Stimulated activated CD4-positive, alpha-beta T cell treated with anti-CD3 and anti-CD28 coated beads, Interleukin-15, amount 100 ng/mL, for 1 hour (primary cell): ENCODE measurements around the gene AJM1.
"Not testable (repeated sequence)": the region's sequence is repeated elsewhere in the genome, so short reads cannot be mapped to it uniquely, and the experiment has no call there.

ENCODE experiments used
- DNase-seq, 2 donors: peaks; one replicate each; pipeline ENCODE4 v3.0.0-alpha.2; 2020; ENCODE audit warnings: low read depth in 1 of 2, low spot score in 1 of 2

The AJM1 gene

GRCh38 chr9:136867480-136867879 lies 25.2 kb downstream of the AJM1 start:
- DNase-seq: no peak

DNA sequence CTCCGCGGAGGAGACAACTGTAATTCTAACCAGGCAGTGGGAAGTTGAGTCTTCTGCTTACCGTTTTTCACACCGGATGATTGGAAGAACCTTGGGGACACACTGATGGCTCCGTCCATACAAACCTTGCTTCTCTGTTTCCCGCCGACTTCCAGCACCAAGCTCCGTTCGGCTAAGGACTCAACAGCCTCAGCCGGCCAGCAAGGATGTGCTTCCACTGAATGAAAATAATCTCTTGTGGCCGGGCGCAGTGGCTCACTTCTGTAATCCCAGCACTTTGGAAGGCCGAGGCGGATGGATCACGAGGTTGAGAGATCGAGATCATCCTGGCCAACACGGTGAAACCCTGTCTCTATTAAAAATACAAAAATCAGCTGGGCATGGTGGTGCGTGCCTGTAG lies 25.6 kb downstream of the AJM1 start:
- no peak for DNase-seq

DNA sequence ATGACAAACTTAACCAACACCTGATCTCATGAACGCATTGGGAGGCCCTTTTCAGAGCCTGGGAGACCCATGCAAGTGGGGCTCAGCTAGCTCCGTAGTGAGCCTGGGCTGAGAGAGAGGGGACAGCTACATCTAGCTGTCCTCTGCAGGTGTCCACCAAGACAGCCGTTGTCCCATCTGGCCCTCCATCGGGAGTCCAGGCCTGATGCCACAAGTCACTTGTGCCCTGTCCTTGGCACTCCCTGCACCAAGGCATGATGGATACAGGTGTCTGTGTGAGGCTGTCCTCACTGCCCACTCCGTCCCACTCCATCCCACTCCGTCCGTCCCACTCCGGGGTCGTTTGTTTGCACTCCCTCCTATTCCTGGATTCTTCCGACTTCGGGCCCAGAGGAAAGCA lies 26.4 kb downstream of the AJM1 start:
- no peak for DNase-seq

- DNase-seq: not testable (repeated sequence)
Measured at GRCh38 chr9:136869611-136870010, 27.3 kb downstream of the AJM1 start.

DNA sequence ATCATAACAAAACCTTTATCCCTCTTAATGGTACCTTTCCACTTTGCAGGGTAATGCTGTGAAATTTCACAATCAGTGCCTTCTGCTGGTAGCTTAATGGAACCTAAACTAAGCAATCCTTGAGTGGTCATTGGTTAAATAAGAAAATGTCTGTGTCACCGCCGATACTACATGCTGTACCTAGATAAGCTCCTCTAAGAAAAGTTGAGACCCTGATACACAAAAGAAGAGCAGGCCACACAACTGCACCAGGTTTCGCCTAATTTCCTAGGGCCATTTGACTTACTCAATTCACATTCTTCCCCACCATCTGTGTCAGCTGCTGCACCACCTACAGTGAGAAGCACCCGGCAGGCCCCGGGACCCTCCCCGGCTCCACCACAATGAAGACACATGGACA lies 32.9 kb downstream of the AJM1 start:
- DNase-seq: no peak

DNA sequence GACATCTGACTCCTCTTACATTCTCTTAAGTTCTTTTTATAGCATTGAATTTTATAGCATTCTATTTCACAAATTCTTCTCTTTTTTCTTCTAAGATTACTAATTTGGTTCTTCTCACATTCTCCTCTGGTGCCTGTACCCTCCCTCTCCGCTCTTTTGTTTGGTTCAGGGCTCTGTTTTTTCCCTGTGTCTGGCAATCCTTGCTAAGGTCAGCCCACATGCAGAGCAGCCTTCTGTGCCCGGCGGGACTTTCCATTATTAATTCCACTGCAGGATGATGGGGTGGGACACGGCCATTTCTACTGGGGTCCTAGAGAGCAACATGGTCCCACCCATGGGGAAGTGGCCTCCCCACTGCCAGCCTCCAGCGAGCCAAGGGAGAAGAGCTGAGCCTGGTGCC lies 34.2 kb downstream of the AJM1 start:
- DNase-seq: no peak

- no peak for DNase-seq
Measured at GRCh38 chr9:136880651-136881050, 38.4 kb downstream of the AJM1 start.

DNA sequence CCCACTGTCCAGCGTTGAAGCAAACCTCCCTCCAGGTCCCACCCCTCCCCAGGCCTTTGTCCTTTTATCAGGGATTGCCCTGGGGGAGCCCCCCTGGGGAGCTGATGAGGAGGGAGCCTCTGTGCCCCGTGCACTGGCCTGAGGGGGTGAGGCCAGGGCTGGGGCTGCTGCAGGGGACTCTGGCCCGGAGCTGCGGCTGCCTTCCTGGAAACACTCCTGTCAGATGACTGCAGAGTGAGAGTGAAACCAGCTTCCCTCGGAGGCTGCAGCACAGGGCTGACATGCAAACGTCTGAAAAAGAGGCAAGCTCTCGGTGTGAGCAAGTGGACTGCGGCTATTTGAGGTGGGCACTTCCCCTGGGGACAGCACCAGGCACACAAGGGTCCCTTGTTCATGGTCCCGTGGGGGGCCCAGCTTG lies 39.4 kb downstream of the AJM1 start:
- DNase-seq: peak in 1 of 2 donors; percentile 32

DNA sequence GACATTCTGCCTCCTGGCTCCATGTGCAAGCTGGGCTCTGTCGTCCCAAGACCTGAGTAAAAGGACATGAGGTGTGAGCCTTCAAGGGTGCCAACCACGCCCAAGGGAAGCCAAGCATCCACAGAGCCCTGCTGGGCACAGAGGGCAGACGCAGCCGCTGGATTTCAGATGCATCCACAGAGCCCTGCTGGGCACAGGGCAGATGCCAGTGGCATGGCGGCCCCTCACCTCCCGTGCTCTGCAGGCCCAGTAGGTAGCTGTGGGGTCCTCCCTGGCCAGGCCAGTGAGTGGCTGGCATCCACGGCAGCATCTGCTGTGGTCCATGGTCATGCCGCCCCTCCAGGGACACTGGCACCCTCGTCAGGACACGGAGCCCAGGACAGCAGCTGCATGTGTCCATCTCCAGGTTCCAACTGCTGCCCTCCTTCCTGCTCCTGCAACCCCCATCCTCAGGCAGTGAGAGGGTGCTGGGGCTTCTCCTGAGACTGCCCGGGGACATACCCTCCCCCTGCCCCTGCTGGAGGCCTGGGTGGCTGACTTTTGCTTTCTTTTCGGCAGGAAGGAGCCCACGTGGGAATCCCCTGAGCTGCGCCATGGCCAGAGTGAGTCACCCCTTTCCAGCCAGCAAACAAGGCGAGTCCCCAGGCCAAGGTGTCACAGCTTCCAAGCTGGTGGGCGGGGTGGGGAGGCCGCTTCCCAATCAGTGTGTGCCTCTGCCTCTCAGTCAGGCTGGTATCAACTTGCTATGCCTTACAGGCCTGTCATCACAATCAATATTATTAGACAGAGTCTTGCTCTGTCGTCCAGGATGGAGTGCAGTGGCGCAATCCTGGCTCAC lies 40.0 kb downstream of the AJM1 start:
- peak; percentile 82 to 87 for DNase-seq

DNA sequence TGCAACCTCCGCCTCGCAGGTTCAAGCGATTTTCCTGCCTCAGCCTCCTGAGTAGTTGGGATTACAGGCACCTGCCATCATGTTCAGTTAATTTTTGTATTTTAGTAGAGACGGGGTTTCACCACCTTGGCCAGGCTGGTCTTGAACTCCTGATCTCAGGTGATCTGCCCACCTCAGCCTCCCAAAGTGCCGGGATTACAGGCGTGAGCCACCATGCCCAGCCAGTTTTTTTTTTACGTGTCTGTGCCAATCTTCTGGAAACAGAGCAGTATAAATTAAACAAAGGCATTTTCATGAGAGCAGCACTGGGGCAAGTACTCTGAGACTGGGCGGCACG lies 40.6 kb downstream of the AJM1 start:
- not testable (repeated sequence) for DNase-seq

DNA sequence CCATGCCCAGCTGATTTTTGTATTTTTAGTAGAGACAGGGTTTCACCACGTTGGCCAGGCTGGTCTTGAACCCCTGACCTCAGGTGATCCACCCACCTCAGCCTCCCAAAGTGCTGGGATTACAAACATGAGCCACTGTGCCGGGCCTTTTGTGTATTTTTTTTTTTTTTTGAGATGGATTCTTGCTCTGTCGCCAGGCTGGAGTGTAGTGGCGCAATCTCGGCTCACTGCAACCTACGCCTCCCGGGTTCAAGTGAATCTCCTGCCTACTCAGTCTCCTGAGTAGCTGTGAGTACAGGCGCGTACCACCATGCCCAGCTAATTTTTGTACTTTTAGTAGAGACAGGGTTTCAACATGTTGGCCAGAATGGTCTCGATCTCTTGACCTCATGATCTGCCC lies 41.4 kb downstream of the AJM1 start:
- not testable (repeated sequence) for DNase-seq

- DNase-seq: peak; percentile 94 to 97
Measured at GRCh38 chr9:136885950-136886578, 43.8 kb downstream of the AJM1 start, which contains the start of gene TRAF2. TRAF2 (plus strand) TSS chr9:136886516; CDS start chr9:136898741, 12,225 bp downstream.

- DNase-seq: no peak
Measured at GRCh38 chr9:136886610-136887597, 44.6 kb downstream of the AJM1 start.

DNA sequence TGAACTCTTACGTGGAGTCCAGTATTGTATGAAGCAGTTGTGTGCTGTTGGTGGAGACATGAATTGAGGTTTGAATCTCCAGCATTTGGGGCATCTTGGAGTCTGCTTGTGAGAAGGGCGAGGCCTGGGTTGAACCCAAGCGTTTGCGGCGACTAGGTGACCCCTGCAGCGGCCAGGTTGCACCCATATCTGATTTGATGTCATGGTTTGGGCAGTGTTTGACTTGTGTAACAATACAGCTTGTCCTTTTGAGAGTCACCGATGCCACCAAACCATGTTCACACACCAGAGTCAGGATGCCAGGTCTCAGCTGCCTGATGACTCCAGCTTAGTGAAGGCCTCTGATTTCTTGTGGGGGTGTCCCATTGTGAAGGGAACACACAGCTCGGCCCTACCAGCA lies 46.2 kb downstream of the AJM1 start:
- DNase-seq: no peak

DNA sequence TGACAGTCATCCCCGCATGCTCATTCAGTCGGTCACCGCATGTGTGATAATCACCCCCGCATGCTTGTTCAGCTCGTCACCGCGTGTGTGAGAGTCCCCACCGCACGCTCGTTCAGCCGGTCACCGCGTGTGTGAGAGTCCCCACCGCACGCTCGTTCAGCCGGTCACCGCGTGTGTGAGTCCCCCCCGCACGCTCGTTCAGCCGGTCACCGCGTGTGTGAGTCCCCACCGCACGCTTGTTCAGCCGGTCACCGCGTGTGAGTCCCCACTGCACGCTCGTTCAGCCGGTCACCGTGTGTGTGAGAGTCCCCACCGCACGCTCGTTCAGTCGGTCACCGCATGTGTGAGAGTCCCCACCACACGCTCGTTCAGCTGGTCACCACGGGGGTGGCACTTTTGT lies 47.6 kb downstream of the AJM1 start:
- no peak for DNase-seq

DNA sequence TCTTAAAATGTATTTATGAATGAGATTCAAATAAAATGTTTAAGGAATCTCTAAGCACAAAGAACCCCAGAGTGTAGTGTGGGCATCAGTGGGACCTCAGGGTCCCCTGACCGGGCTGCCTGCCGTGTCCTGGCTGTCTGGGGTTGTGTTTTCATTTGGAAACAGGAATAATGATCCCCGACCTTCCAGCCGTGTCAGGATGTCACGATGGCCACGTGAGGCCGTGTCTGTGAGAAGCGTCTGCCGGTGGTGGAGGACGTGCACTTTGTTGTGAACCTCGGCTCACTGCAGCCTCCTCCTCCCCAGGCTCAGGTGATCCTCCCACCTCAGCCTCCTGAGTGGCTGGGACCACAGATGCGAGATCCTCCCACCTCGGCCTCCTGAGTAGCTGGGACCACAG lies 48.4 kb downstream of the AJM1 start:
- DNase-seq: no peak
